Measurements from ENCODE around the gene FAAP20.
A peak's percentile ranks its signal among the peaks of the same experiment; 100 is the strongest.
"Not testable (repeated sequence)": the region's sequence is repeated elsewhere in the genome, so short reads cannot be mapped to it uniquely, and the experiment has no call there.

Gene FAAP20

GRCh38 chr1:2154022-2154421, 40.5 kb downstream of the FAAP20 start:
- DNase-seq = no peak

GRCh38 chr1:2152954-2153353, 41.6 kb downstream of the FAAP20 start:
- no peak for DNase-seq

- DNase-seq = no peak
These were observed 42.7 kb downstream of the FAAP20 start for GRCh38 chr1:2151911-2152310.

DNA sequence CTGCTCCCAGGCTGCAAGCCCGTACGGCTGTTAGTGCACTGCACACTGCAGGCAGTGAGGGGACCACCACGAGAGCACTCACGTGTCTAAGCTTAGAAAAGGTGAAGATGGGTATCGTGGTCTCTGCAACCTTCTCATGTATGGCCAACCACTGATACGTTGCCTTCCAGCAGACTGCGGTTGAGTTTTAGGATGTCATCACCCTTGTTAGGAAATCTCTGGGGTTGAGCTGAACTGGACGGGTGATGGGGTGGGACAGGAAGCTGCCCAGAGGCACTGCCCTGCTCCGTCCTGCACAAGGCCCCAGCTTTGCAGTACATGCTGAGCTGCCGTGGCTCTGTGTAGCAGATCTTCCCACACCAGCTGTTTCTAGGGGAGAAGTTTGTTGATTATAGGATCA, 43.3 kb downstream of the FAAP20 start:
- DNase-seq = no peak

DNA sequence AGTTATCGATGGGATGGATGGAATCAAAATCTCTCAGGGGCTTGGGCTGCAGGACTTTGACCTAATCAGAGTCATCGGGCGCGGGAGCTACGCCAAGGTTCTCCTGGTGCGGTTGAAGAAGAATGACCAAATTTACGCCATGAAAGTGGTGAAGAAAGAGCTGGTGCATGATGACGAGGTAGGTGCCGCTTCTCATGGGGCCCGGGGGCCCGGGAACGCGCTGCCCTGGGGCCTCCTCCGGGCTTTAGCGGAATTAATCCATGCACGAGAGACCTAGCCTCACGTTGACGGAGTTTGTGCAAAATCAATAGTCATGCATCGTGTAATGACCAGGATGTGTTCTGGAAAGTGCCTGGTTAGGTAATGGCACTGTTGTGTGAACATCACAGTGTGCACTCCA, 43.8 kb downstream of the FAAP20 start:
- DNase-seq = no peak

DNA sequence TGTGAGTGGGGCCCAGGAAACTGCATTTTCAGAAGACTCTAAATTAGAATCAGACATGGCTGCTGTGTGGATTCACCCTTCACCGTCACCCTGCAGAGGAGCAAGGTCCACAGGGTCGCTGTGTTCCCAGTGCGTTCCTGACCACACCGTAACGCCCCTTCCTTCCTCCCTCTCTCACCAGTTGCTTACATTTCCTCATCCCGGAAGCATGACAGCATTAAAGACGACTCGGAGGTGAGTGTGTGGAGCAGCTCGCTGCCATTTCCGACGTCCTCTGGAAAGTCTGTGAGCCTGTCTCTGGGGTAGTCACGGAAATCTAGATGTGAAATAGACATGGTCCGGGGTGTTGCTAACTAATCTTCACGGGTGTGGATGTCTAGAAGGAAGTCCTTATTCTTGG, 45.9 kb downstream of the FAAP20 start:
- DNase-seq = peak; percentile 79

DNA sequence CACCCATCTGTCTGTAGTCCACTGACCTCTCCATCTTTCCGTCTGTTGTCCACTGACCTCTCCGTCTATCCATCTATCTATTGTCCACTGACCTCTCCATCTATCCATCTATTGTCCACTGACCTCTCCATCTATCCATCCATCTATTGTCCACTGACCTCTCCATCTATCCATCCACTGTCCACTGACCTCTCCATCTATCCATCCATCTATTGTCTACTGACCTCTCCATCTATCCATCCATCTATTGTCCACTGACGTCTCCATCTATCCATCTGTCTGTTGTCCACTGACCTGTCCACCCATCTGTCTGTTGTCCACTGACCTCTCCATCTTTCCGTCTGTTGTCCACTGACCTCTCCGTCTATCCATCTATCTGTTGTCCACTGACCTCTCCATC, 46.7 kb downstream of the FAAP20 start:
- not testable (repeated sequence) for DNase-seq

DNA sequence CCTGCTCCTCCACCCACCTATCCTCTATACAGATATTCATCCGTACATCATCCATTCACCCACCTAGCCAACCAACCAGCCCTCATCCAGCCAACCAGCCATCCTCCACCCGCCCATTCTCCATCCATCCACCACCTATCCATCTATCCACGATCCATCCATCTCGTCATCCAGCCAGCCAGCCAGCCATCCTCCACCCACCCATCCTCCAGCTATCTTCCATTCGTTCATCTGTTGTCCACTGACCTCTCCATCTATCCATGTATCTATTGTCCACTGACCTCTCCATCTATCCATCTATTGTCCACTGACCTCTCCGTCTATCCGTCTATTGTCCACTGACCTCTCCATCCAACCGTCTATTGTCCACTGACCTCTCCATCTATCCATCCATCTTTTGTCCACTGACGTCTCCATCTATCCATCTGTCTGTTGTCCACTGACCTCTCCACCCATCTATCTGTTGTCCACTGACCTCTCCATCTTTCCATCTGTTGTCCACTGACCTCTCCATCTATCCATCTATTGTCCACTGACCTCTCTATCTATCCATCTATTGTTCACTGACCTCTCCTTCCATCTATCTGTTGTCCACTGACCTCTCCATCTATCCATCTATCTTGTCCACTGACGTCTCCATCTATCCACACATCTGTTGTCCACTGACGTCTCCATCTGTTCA, 47.6 kb downstream of the FAAP20 start:
- DNase-seq = no peak

DNA sequence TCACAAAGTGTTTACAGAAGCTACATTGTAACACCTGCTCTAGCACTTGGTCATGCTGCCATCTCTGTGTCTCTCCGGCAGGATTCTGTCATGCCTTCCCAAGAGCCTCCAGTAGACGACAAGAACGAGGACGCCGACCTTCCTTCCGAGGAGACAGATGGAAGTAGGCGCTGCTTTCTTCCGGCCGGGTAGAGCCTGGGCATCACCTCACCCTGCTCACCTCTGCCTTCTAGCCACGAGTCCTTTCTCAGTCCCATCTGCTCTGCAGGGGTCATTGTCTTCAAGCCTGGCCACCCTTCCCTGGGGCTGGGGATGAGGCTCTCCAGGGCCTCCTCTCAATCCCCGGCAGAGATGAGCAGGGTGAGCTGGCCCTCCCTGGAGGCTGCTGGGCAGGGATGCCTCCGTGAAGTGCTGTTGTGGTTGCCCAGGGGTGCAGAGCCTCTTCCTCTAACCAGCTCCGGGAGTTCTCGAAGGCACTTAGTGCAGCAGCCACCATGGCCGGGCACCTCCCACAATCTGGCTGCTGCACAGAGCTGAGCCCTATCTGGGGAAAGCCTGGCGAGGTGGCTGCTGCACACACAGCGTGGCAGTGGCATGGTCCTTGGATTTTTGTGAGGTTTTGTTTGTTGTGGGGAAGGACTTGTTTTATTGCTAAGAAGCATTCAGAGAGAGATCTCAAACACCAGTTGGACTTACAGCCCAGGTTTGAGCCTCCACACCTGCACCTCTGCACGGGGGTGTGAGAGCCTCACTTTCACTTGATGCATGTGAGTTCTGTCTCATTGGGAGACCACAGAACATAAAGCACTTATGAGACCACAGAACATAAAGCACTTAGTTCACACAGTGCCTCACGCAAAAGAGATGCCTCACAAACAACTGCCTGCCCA, 48.4 kb downstream of the FAAP20 start:
- DNase-seq = no peak

- no peak for DNase-seq
These were observed 50.0 kb downstream of the FAAP20 start for GRCh38 chr1:2144501-2145090.

DNA sequence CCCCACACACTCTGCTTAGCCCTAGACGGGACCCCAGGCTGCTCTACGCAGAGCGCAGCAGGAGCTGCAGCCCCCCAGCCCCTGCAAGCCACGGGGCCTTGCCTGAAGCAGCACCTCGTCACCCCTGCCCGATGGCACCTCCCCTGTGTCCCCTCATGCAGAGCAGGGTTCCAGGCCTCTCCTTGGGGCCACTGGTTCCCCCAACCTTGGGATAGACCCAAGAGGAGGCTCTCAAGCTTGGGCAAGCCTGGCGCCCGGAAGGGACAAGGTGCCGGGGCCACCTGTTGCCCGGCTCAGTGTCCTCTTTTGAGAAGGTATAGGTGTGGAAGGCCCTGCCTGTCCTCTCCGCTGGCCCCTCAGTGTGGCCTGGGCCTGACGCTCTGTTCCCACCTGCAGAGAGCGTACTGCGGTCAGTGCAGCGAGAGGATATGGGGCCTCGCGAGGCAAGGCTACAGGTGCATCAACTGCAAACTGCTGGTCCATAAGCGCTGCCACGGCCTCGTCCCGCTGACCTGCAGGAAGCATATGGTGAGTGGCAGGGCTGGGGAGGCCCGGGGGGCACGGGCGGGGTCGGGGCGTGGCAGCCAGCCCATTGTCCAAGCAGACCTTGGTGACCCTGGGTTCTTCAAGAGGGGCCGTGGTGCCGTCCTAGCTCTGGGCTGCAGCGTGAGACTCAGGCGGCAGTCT, 50.6 kb downstream of the FAAP20 start:
- DNase-seq = no peak

DNA sequence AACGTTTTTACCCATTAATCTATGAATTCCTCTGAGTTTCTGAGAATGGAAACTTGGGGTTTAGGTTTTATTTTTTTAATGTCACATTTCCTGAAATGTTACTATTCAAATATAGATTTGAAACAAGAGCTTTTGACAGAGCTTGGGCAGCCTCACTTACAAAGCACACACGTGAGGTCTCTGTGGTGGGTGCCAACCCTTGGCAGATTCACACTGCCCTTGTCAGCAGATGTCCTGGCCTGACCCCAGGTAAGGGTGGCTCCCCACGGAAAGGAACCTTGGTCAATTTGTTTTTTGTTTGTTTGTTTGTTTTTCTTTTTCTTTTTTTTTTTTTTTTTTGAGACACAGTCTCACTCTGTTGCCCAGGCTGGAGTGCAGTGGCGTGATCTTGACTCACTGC, 53.5 kb downstream of the FAAP20 start:
- no peak for DNase-seq
